Retinal pigment epithelial cell (primary cell): Measurements from ENCODE around the gene HP1BP3.
A peak's percentile ranks its signal among the peaks of the same experiment; 100 is the strongest.

Source experiments
- DNase-seq: peaks from one replicate; pipeline ENCODE4 v3.0.0-alpha.2; 2010; ENCODE audit warnings: low read depth
- H3K4me3 ChIP-seq: 2 replicates; pipeline ENCODE4 v1.5.1; 2011; ENCODE audit warnings: mild to moderate bottlenecking, low read length, control low read depth, moderate library complexity
- CTCF ChIP-seq: conservative IDR thresholded peaks from 2 replicates; pipeline ENCODE4 v1.5.1; 2011; ENCODE audit warnings: low read depth, low read length, control low read depth, inconsistent platforms

Gene HP1BP3

GRCh38 chr1:20740781-20741180 lies 46.3 kb downstream of the HP1BP3 start:
- no peak for DNase-seq
- no peak for TF ChIP-seq CTCF
- no peak overlapping the region for H3K4me3 ChIP-seq

GRCh38 chr1:20739225-20739624 lies 47.9 kb downstream of the HP1BP3 start:
- DNase-seq: no peak
- TF ChIP-seq CTCF: no peak
- no peak overlapping the region for H3K4me3 ChIP-seq

GRCh38 chr1:20735581-20736111 lies 51.5 kb downstream of the HP1BP3 start:
- DNase-seq: no peak
- H3K4me3 ChIP-seq: no peak overlapping the region
- TF ChIP-seq CTCF: no peak

- TF ChIP-seq CTCF: no peak
- DNase-seq: no peak
- peak overlapping the region; percentile 17 for H3K4me3 ChIP-seq
Measured at GRCh38 chr1:20733360-20733975, 53.6 kb downstream of the HP1BP3 start.

- peak; percentile 90 for DNase-seq
- peak; percentile 36 for TF ChIP-seq CTCF
Measured at GRCh38 chr1:20732588-20733359, 54.3 kb downstream of the HP1BP3 start, which contains the start of gene SH2D5. Gene SH2D5, minus strand, starts transcription at chr1:20732703. Its CDS starts 4,659 bp downstream, at chr1:20728044.

GRCh38 chr1:20732071-20732587 lies 55.0 kb downstream of the HP1BP3 start:
- DNase-seq: peak; percentile 37
- H3K4me3 ChIP-seq: peak overlapping the region; percentile 68

More at GRCh38 chr1:20732588-20733359, 54.3 kb downstream of the HP1BP3 start, which contains the start of gene SH2D5:
- H3K4me3 ChIP-seq: peak within 1 kb of the TSS; percentile 68

More at GRCh38 chr1:20732071-20732587, 55.0 kb downstream of the HP1BP3 start:
- no peak for TF ChIP-seq CTCF
